GM12878 (cell line): ENCODE results near the gene GLO1. TPM values are rescaled to one million over a fixed set of nuclear protein-coding genes. Genes with fewer than 3 reads are reported as not detected.

Experiments used
- ATAC-seq: fragments of 200-7000 bp; cut with Tn5 transposase; 3 replicates; pipeline ENCODE4 v1.9.1; 2020; ENCODE audit warnings: mild to moderate bottlenecking, moderate library complexity
- BruUV-seq: library from RNA; stranded (reverse); fragments of 400-500 nt; replicated peaks from 2 replicates; lab custom pipeline; 2021; lab: Mats Ljungman, UMichigan
- CTCF ChIA-PET: fragments of 300-600 bp; sonication (Branson Sonifier 250); formaldehyde crosslinking; extraction: SDS; loops from one replicate; lab custom pipeline; 2021; ENCODE audit warnings: inconsistent platforms; lab: Yijun Ruan, JAX
- POLR2A ChIA-PET: fragments of 350-600 bp; formaldehyde crosslinking; extraction: SDS; loops from one replicate; lab custom pipeline; 2021; ENCODE audit warnings: inconsistent platforms; lab: Charles Lee
- RAD21 ChIA-PET: fragments of 300-600 bp; sonication (Branson Sonifier 250); formaldehyde crosslinking; loops from one replicate; lab custom pipeline; 2023; ENCODE audit warnings: antibody characterized with exemption; ENCODE audit not compliant: unreplicated experiment; lab: Charles Lee
- SMC1A ChIA-PET: fragments of 300-600 bp; sonication (Branson Sonifier 250); formaldehyde crosslinking; loops from one replicate; lab custom pipeline; 2023; ENCODE audit not compliant: unreplicated experiment, uncharacterized antibody; lab: Charles Lee
- DNase-seq: peaks from one replicate; pipeline ENCODE4 v3.0.0-alpha.2; 2011; ENCODE audit warnings: low read depth, low spot score
- FAIRE-seq: peaks from 3 replicates; lab custom pipeline; 2011; peaks lifted over from hg19 to GRCh38; lab: Jason Lieb, UNC
- H2AFZ ChIP-seq: 2 replicates; pipeline ENCODE4 v1.6.0; 2011; ENCODE audit warnings: low read depth, low read length, control low read depth; ENCODE audit not compliant: control insufficient read depth
- H3K27ac ChIP-seq: 2 replicates; pipeline ENCODE4 v1.5.1; 2011; ENCODE audit warnings: control low read depth; ENCODE audit not compliant: control insufficient read depth, insufficient read depth
- H3K27me3 ChIP-seq, 2 experiments: replicated peaks in 1 of 2; 2 replicates each; pipeline versions ENCODE4 v1.6.0 to v1.6.1; 2011; ENCODE audit warnings: low read length in 1 of 2; ENCODE audit not compliant: control insufficient read depth in 2 of 2, insufficient read depth in 2 of 2
- H3K36me3 ChIP-seq, 2 experiments: 2 replicates each; pipeline ENCODE4 v1.5.1; 2011; ENCODE audit warnings: low read length in 1 of 2; ENCODE audit not compliant: control insufficient read depth in 2 of 2, insufficient read depth in 2 of 2
- H3K4me1 ChIP-seq: 2 replicates; pipeline ENCODE4 v1.6.1; 2011; ENCODE audit warnings: mild to moderate bottlenecking, low read length, moderate library complexity, mixed read lengths; ENCODE audit not compliant: control insufficient read depth, insufficient read depth
- H3K4me2 ChIP-seq: 2 replicates; pipeline ENCODE4 v1.6.0; 2011; ENCODE audit warnings: control low read depth; ENCODE audit not compliant: control insufficient read depth, insufficient read depth
- H3K4me3 ChIP-seq: fragments of 200-600 bp; sonication (generic); 2 replicates; pipeline ENCODE4 v1.5.1; 2016
- H3K79me2 ChIP-seq: 2 replicates; pipeline ENCODE4 v1.6.0; 2011; ENCODE audit warnings: low read length; ENCODE audit not compliant: control insufficient read depth, insufficient read depth
- H3K9ac ChIP-seq: 2 replicates; pipeline ENCODE4 v1.8.0; 2011; ENCODE audit warnings: low read length, control low read depth, mixed read lengths; ENCODE audit not compliant: control insufficient read depth, insufficient read depth
- H3K9me3 ChIP-seq: replicated peaks from 3 replicates; pipeline ENCODE4 v1.5.1; 2011; ENCODE audit warnings: mild to moderate bottlenecking, low read length; ENCODE audit not compliant: control insufficient read depth, insufficient read depth
- H4K20me1 ChIP-seq: 2 replicates; pipeline ENCODE4 v1.6.0; 2011; ENCODE audit not compliant: control insufficient read depth, insufficient read depth
- BCL3 ChIP-seq: IDR thresholded peaks from 2 replicates; pipeline ENCODE4 v1.6.1; 2011; ENCODE audit warnings: borderline replicate concordance, low read depth, mild to moderate bottlenecking, moderate library complexity, low read length; ENCODE audit not compliant: insufficient read depth, poor library complexity, severe bottlenecking
- CHD2 ChIP-seq: IDR thresholded peaks from 2 replicates; pipeline ENCODE4 v1.6.1; 2011; ENCODE audit warnings: low read depth, low read length, improper control_type of control experiment, borderline replicate concordance
- FOS ChIP-seq: IDR thresholded peaks from 3 replicates; pipeline ENCODE4 v1.6.1; 2011; ENCODE audit warnings: borderline replicate concordance; ENCODE audit not compliant: insufficient read length; ENCODE audit errors: extremely low read depth
- IKZF2 ChIP-seq, 2 experiments: fragments of 450-650 bp; IDR thresholded peaks; 2 replicates each; pipeline ENCODE4 v1.6.1; 2017; ENCODE audit warnings: mild to moderate bottlenecking in 2 of 2, moderate library complexity in 2 of 2
- MXI1 ChIP-seq: fragments of 150-350 bp; IDR thresholded peaks from 2 replicates; pipeline ENCODE4 v1.6.1; 2011; ENCODE audit warnings: low read depth, mild to moderate bottlenecking, inconsistent platforms, low read length, improper control_type of control experiment
- SIX5 ChIP-seq: IDR thresholded peaks from 2 replicates; pipeline ENCODE4 v1.6.1; 2011; ENCODE audit warnings: mild to moderate bottlenecking, low read depth, low read length, moderate library complexity; ENCODE audit not compliant: severe bottlenecking
- SMAD5 ChIP-seq: IDR thresholded peaks from 2 replicates; pipeline ENCODE4 v1.6.1; 2016; ENCODE audit warnings: antibody characterized with exemption, low read depth
- SMARCA5 ChIP-seq: fragments of 450-650 bp; IDR thresholded peaks from 2 replicates; pipeline ENCODE4 v1.6.1; 2017; ENCODE audit warnings: mild to moderate bottlenecking
- TARDBP ChIP-seq: IDR thresholded peaks from 2 replicates; pipeline ENCODE4 v1.6.1; 2016; ENCODE audit warnings: borderline replicate concordance
- TCF3 ChIP-seq: IDR thresholded peaks from 2 replicates; pipeline ENCODE4 v1.6.1; 2012; ENCODE audit warnings: low read depth, mild to moderate bottlenecking, low read length, borderline replicate concordance; ENCODE audit not compliant: insufficient read depth
- WGBS: methylation state at CpG from one replicate; pipeline ENCODE4 v1.1.6; 2016; ENCODE audit warnings: low lambda C conversion rate; ENCODE audit not compliant: insufficient replicate concordance, insufficient coverage; ENCODE audit errors: missing lambda C conversion rate; 5-methylcytosine and 5-hydroxymethylcytosine counted together
- in situ Hi-C: fragments of 300-500 bp; cut with MboI; formaldehyde crosslinking; loops from 9 replicates; pipeline ENCODE4 v1.14.3; 2018; ENCODE audit warnings: mixed read lengths
- intact Hi-C: fragments of 100-400 bp; cut with micrococcal nuclease; formaldehyde crosslinking; loops from one replicate; pipeline ENCODE4 v1.14.2; 2022; ENCODE audit not compliant: unreplicated experiment
- polyA plus RNA-seq, 11 experiments: library from polyadenylated mRNA; depleted of rRNA in 4 of 11; unstranded in 6 of 11; stranded (reverse) in 5 of 11; fragments of >200 nt; fragmentation: Nextera tagmentation in 4 of 11; fragmentation: Illumina TruSeq in 1 of 11; extraction: Ambion mirVana in 4 of 11; extraction: Trizol in 1 of 11; gene quantifications; 1 replicate in 1 of 11; 2 replicates in 10 of 11; pipeline versions ENCODE4 v1.2.1 to v1.2.3, GENCODE V29; 2011 to 2016; ENCODE audit warnings: inconsistent platforms in 2 of 11, missing spikeins in 2 of 11, low read depth in 1 of 11
- total RNA-seq, 4 experiments: library from RNA; depleted of rRNA in 3 of 4; stranded (reverse); fragments of >200 nt in 3 of 4; fragmentation: Illumina TruSeq in 1 of 4; extraction: Trizol in 1 of 4; gene quantifications; 2 replicates each; pipeline versions ENCODE4 v1.2.1 to v1.2.3, GENCODE V29; 2013 to 2021

GLO1 gene
- total and polyA plus RNA-seq, 10 of the 15 experiments (the other 5 are each of a cell fraction or from before 2014, with no cell fraction given) = 105 to 227 (median 150) TPM

- no peak for TF ChIP-seq BCL3
- no peak for TF ChIP-seq SMARCA5
- TF ChIP-seq TARDBP = no peak
- TF ChIP-seq FOS = no peak
- TF ChIP-seq SMAD5 = no peak
- TF ChIP-seq MXI1 = no peak
- TF ChIP-seq, all 136 proteins: peak for 0
Measured at GRCh38 chr6:38684904-38685303, 18.0 kb downstream of the GLO1 start (continued).

GRCh38 chr6:38684237-38684636 is 18.7 kb downstream of the GLO1 start:
- Histone ChIP-seq H3K9ac (no peak overlapping the region), H3K4me1 (peaks cover 13% of the 10 kb centered on the region), H4K20me1 (no peaks in the 10 kb centered on the region), H3K79me2 (peaks cover 22% of the 10 kb centered on the region), H3K27ac (no peak overlapping the region), H3K27me3 (no peaks in the 10 kb centered on the region), H2AFZ (no peak overlapping the region), H3K9me3 (no peaks in the 10 kb centered on the region), H3K4me2 (no peak overlapping the region), H3K4me3 (no peak overlapping the region), H3K36me3 (peaks cover 0 to 16% of the 10 kb centered on the region in 2 experiments; a peak in 2 of 4 replicates)
- TF ChIP-seq SIX5 (no peak), CHD2 (no peak), IKZF2 (IDR thresholded peaks at IDR 0.05) (no peak), TCF3 (no peak)
- ATAC-seq (no peak), FAIRE-seq (no peak), DNase-seq (no peak)
- intact Hi-C loops = no loop called here
- in situ Hi-C loops = no loop called here
- POLR2A ChIA-PET = interaction anchor here (0.6 kb wide), 1 partner anchor 15 kb away, joined by 4 read pairs; no protein-coding TSS in a partner anchor
- SMC1A ChIA-PET = interaction anchor here (0.9 kb wide), 1 partner anchor 8 kb away, joined by 4 read pairs; no protein-coding TSS in a partner anchor
- BruUV-seq = no TSS peak
- 100% methylated on average over 1 of the region's 1 CpG for WGBS
- RAD21 ChIA-PET = interaction anchor here (1.7 kb wide), 1 partner anchor 190 kb away, joined by 3 read pairs; no protein-coding TSS in a partner anchor
- CTCF ChIA-PET = no interaction called here
